ENCODE measurements around the gene NELFB. TPM values are rescaled to one million over a fixed set of nuclear protein-coding genes. Genes with fewer than 3 reads are reported as not detected.
A peak's percentile ranks its signal among the peaks of the same experiment; 100 is the strongest.

NELFB gene
- total RNA-seq, 2 donors from 2014 or later, result 73.3 to 86.6 TPM

DNA sequence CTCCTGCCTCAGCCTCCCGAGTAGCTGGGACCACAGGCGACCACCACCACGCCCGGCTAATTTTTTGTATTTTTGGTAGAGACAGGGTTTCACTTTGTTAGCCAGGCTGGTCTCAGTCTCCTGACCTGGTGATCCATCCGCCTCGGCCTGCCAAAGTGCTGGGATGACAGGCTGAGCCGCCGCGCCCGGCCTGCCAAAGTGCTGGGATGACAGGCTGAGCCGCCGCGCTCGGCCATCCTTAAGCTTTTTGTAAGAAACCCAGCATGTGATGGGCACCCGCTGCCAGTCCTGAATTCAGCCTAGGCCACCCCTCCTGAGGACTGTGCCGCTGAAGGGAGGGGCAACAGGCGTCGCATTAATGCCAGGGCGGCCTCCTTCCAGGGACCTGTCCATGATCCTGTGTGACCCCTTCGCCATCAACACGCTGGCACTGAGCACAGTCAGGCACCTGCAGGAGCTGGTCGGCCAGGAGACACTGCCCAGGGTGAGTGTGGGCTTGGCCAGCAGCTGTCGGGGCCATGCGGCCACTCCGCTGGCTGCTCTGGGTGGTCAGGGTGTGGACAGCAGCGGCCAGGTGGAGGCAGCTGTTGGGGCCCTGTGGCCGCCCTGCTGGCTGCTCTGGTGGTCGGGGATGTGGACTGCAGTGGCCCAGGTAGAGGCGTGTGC lies 10.5 kb downstream of the NELFB start:
- Histone ChIP-seq H3K4me3 (ENCODE audit: low read length) (no peak overlapping the region), H3K27me3 (ENCODE audit: control insufficient read depth, insufficient read depth, low read length, poor library complexity, severe bottlenecking) (no peaks in the 10 kb centered on the region), H3K36me3 (ENCODE audit: control insufficient read depth, insufficient read depth, low read length) (peaks cover 47% of the 10 kb centered on the region), H3K27ac (ENCODE audit: low read depth, low read length) (no peak overlapping the region), H3K9me3 (ENCODE audit: control insufficient read depth, low read length) (no peaks in the 10 kb centered on the region), H3K4me1 (ENCODE audit: control insufficient read depth, insufficient read depth, low read length) (no peaks in the 10 kb centered on the region), H3K9ac (ENCODE audit: extremely low read depth, low read length, poor library complexity, severe bottlenecking) (no peak overlapping the region)
- Mint-ChIP-seq H3K27me3 (ENCODE audit: insufficient read depth) (no peaks in the 10 kb centered on the region), H3K4me1 (no peaks in the 10 kb centered on the region), H3K9me3 (no peaks in the 10 kb centered on the region), H3K4me3 (no peak overlapping the region), H3K27ac (no peak overlapping the region), H3K36me3 (ENCODE audit: low read depth) (peaks cover 37% of the 10 kb centered on the region)
- DNase-seq, result peak; percentile 40
- WGBS, 2 experiments (ENCODE audit: insufficient coverage in 1 of 2, insufficient read length in 1 of 2), result 92 to 93% methylated on average over 22 to 29 of the region's 29 CpGs
- TF ChIP-seq, protein P1, sequence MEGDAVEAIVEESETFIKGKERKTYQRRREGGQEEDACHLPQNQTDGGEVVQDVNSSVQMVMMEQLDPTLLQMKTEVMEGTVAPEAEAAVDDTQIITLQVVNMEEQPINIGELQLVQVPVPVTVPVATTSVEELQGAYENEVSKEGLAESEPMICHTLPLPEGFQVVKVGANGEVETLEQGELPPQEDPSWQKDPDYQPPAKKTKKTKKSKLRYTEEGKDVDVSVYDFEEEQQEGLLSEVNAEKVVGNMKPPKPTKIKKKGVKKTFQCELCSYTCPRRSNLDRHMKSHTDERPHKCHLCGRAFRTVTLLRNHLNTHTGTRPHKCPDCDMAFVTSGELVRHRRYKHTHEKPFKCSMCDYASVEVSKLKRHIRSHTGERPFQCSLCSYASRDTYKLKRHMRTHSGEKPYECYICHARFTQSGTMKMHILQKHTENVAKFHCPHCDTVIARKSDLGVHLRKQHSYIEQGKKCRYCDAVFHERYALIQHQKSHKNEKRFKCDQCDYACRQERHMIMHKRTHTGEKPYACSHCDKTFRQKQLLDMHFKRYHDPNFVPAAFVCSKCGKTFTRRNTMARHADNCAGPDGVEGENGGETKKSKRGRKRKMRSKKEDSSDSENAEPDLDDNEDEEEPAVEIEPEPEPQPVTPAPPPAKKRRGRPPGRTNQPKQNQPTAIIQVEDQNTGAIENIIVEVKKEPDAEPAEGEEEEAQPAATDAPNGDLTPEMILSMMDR (conservative IDR thresholded peaks at IDR 0.05), result no peak

DNA sequence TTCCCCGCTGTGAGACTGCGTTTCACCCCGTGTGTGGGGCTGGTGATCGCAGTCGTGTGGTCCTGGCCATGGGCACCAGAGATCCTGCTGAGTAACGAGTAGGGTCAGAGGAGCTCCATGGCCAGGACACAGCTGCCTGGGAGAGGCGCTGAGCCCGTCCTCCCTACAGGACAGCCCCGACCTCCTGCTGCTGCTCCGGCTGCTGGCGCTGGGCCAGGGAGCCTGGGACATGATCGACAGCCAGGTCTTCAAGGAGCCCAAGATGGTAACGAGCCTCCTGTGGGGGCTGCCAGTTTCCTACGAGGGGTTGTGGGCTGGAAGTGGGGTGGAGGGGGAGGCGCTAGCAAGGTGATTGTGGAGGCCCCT lies 11.0 kb downstream of the NELFB start:
- H3K9ac ChIP-seq (ENCODE audit: extremely low read depth, low read length, poor library complexity, severe bottlenecking), result no peak overlapping the region
- H3K27me3 Mint-ChIP-seq (ENCODE audit: insufficient read depth), result no peaks in the 10 kb centered on the region
- H3K36me3 ChIP-seq (ENCODE audit: control insufficient read depth, insufficient read depth, low read length), result peaks cover 47% of the 10 kb centered on the region
- H3K27me3 ChIP-seq (ENCODE audit: control insufficient read depth, insufficient read depth, low read length, poor library complexity, severe bottlenecking), result no peaks in the 10 kb centered on the region
- DNase-seq, result no peak
- 97 to 99% methylated on average over 13 to 15 of the region's 15 CpGs for WGBS, 2 experiments (ENCODE audit: insufficient coverage in 1 of 2, insufficient read length in 1 of 2)
- no peak overlapping the region for H3K27ac Mint-ChIP-seq
- no peak overlapping the region for H3K4me3 Mint-ChIP-seq
- H3K4me3 ChIP-seq (ENCODE audit: low read length), result no peak overlapping the region
- no peaks in the 10 kb centered on the region for H3K4me1 Mint-ChIP-seq
- no peaks in the 10 kb centered on the region for H3K4me1 ChIP-seq (ENCODE audit: control insufficient read depth, insufficient read depth, low read length)
- no peaks in the 10 kb centered on the region for H3K9me3 ChIP-seq (ENCODE audit: control insufficient read depth, low read length)
- TF ChIP-seq, protein P1 (conservative IDR thresholded peaks at IDR 0.05), result no peak
- peaks cover 37% of the 10 kb centered on the region for H3K36me3 Mint-ChIP-seq (ENCODE audit: low read depth)
- H3K9me3 Mint-ChIP-seq, result no peaks in the 10 kb centered on the region
- no peak overlapping the region for H3K27ac ChIP-seq (ENCODE audit: low read depth, low read length)

DNA sequence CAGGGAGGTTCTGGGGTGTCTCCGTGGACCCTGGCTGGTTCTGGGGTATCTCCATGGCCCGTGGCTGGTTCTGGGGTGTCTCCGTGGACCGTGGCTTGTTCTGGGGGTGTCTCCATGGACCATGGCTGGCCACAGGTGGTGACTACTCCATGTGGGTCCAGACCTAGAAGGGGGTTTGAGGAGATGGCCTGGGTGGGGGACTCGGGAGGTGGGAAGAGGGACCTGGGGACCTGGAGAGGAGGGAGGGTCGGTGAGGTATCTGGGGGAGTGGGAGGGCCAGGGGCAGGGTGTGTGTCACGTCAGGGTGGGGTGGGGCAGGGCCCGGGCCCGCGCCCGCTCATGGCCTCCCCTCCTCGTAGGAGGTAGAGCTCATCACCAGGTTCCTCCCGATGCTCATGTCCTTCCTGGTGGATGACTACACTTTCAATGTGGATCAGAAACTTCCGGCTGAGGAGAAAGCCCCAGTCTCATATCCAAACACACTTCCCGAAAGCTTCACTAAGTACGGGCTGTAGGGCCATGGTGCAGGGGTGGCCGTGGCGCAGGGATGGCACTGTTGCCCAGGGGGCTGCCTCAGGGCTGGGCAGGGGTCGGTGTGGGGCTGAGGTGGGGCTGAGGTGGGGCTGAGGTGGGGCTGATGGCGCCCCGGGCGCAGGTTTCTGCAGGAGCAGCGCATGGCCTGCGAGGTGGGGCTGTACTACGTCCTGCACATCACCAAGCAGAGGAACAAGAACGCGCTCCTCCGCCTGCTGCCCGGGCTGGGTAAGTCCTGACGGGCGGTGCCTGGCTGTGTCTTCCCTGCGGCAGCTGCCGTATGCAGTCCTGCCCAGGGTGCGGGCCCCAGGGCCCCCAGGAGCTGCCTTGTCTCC lies 11.7 kb downstream of the NELFB start:
- TF ChIP-seq, protein P1 (conservative IDR thresholded peaks at IDR 0.05), result no peak
- no peaks in the 10 kb centered on the region for H3K9me3 ChIP-seq (ENCODE audit: control insufficient read depth, low read length)
- no peaks in the 10 kb centered on the region for H3K27me3 ChIP-seq (ENCODE audit: control insufficient read depth, insufficient read depth, low read length, poor library complexity, severe bottlenecking)
- Mint-ChIP-seq H3K36me3 (ENCODE audit: low read depth) (peaks cover 35% of the 10 kb centered on the region), H3K9me3 (no peaks in the 10 kb centered on the region), H3K27ac (no peak overlapping the region), H3K4me1 (no peaks in the 10 kb centered on the region), H3K27me3 (ENCODE audit: insufficient read depth) (no peaks in the 10 kb centered on the region), H3K4me3 (no peak overlapping the region)
- H3K4me3 ChIP-seq (ENCODE audit: low read length), result no peak overlapping the region
- no peaks in the 10 kb centered on the region for H3K4me1 ChIP-seq (ENCODE audit: control insufficient read depth, insufficient read depth, low read length)
- H3K9ac ChIP-seq (ENCODE audit: extremely low read depth, low read length, poor library complexity, severe bottlenecking), result no peak overlapping the region
- WGBS, 2 experiments (ENCODE audit: insufficient coverage in 1 of 2, insufficient read length in 1 of 2), result 90 to 94% methylated on average over 18 to 34 of the region's 34 CpGs
- no peak overlapping the region for H3K27ac ChIP-seq (ENCODE audit: low read depth, low read length)
- no peak for DNase-seq
- peaks cover 47% of the 10 kb centered on the region for H3K36me3 ChIP-seq (ENCODE audit: control insufficient read depth, insufficient read depth, low read length)

All from endodermal cell (in vitro differentiated cells).